Esophagus muscularis mucosa (tissue), 4 donors: ENCODE measurements around the gene HOGA1. TPM values are rescaled to one million over a fixed set of nuclear protein-coding genes. Genes with fewer than 3 reads are reported as not detected.
"Not testable (repeated sequence)": the region's sequence is repeated elsewhere in the genome, so short reads cannot be mapped to it uniquely, and the experiment has no call there.

Source experiments
- DNase-seq: peaks from one replicate; pipeline ENCODE4 v3.0.0-alpha.2; 2017; ENCODE audit errors: extremely low spot score
- H3K27ac ChIP-seq, 4 donors: fragments of 200-600 bp; sonication (generic); replicated peaks in 1 of 4; 1 replicate in 3 of 4; 2 replicates in 1 of 4; pipeline ENCODE4 v1.5.1; 2016 to 2019; ENCODE audit warnings: mild to moderate bottlenecking in 1 of 4
- H3K27me3 ChIP-seq, 4 donors: fragments of 200-600 bp; sonication (generic); one replicate each; pipeline versions ENCODE4 v1.5.1 to v1.6.0; 2016 to 2019
- H3K36me3 ChIP-seq, 4 donors: fragments of 200-600 bp; sonication (generic); one replicate each; pipeline ENCODE4 v1.5.1; 2016 to 2019
- H3K4me1 ChIP-seq, 4 donors: fragments of 200-600 bp; sonication (generic); one replicate each; pipeline ENCODE4 v1.5.1; 2016 to 2019
- H3K4me3 ChIP-seq, 4 donors: fragments of 200-600 bp; sonication (generic); 1 replicate in 2 of 4; 2 replicates in 2 of 4; pipeline ENCODE4 v1.5.1; 2016 to 2019; ENCODE audit warnings: mild to moderate bottlenecking in 4 of 4, moderate library complexity in 1 of 4
- H3K9me3 ChIP-seq, 4 donors: fragments of 200-600 bp; sonication (generic); 1 replicate in 3 of 4; 2 replicates in 1 of 4; pipeline ENCODE4 v1.5.1; 2016 to 2019
- CTCF ChIP-seq, 3 experiments: fragments of 200-600 bp in 2 of 3; fragments of 450-650 bp in 1 of 3; sonication (generic) in 2 of 3; IDR thresholded peaks; one replicate each; pipeline ENCODE4 v1.5.1; 2017 to 2019; ENCODE audit warnings: antibody characterized with exemption in 3 of 3, mild to moderate bottlenecking in 2 of 3, moderate library complexity in 1 of 3
- EP300 ChIP-seq: sonication (generic); formaldehyde crosslinking; IDR thresholded peaks from one replicate; pipeline ENCODE4 v1.6.1; 2017; ENCODE audit warnings: antibody characterized with exemption
- POLR2A ChIP-seq: fragments of 450-650 bp; IDR thresholded peaks from one replicate; pipeline ENCODE4 v1.6.1; 2017; ENCODE audit warnings: antibody characterized with exemption, moderate library complexity, mild to moderate bottlenecking, low read depth
- POLR2AphosphoS5 ChIP-seq, 2 donors: sonication (generic); formaldehyde crosslinking; IDR thresholded peaks; one replicate each; pipeline ENCODE4 v1.6.1; 2017; ENCODE audit warnings: antibody characterized with exemption in 2 of 2
- WGBS: methylation state at CpG from one replicate; pipeline ENCODE4 v1.1.5; 2018; 5-methylcytosine and 5-hydroxymethylcytosine counted together
- intact Hi-C: fragments of 100-400 bp; cut with DNase I; formaldehyde crosslinking; loops from one replicate; pipeline ENCODE4 v1.15.1; 2023
- total RNA-seq, 4 donors: library from RNA; depleted of rRNA; stranded (reverse); fragments of >200 nt; gene quantifications; one replicate each; pipeline versions ENCODE4 v1.1.0 to v1.2.1, GENCODE V29; 2016

The HOGA1 gene
- total RNA-seq, 4 donors from 2014 or later, result 0.45 to 1.5 (median 0.83) TPM

- Histone ChIP-seq H3K27me3 (no peaks in the 10 kb centered on the region), H3K4me3 (peak within 1 kb of the TSS; percentile 88 to 98 (median 92)), H3K36me3 (peaks cover 0 to 21% (median 16%) of the 10 kb centered on the region in 4 donors), H3K4me1 (peaks cover 14 to 28% (median 23%) of the 10 kb centered on the region in 4 donors), H3K9me3 (no peaks in the 10 kb centered on the region), H3K27ac (peak within 1 kb of the TSS; percentile 93 to 96 (median 94))
- DNase-seq, result peak; percentile 100
- TF ChIP-seq POLR2A, result peak; percentile 66
- peak; percentile 94 for TF ChIP-seq POLR2AphosphoS5 (IDR thresholded peaks at IDR 0.05)
- TF ChIP-seq CTCF (IDR thresholded peaks at IDR 0.05), result peak in 1 of 3 experiments; percentile 11
- no peak for TF ChIP-seq EP300
- 6% methylated on average over 20 of the region's 54 CpGs for WGBS
- intact Hi-C loops, result no loop called here
Observed at GRCh38 chr10:97640174-97640867, 56.1 kb downstream of the HOGA1 start, which contains the start of gene PI4K2A. Gene PI4K2A (plus strand): TSS chr10:97640671. CDS start chr10:97640743, 72 bp downstream.

GRCh38 chr10:97640868-97641811, 57.0 kb downstream of the HOGA1 start:
- peak overlapping the region; percentile 93 to 96 (median 94) for H3K27ac ChIP-seq
- peak overlapping the region; percentile 88 to 98 (median 92) for H3K4me3 ChIP-seq
- H3K9me3 ChIP-seq, result no peaks in the 10 kb centered on the region
- intact Hi-C loops, result no loop called here
- WGBS, result 3% methylated on average over 23 of the region's 67 CpGs
- H3K36me3 ChIP-seq, result peaks cover 0 to 24% (median 18%) of the 10 kb centered on the region in 4 donors
- DNase-seq, result no peak
- TF ChIP-seq EP300 (no peak), POLR2AphosphoS5 (IDR thresholded peaks at IDR 0.05) (peak; percentile 15 to 18)
- no peaks in the 10 kb centered on the region for H3K27me3 ChIP-seq
- H3K4me1 ChIP-seq, result peaks cover 14 to 28% (median 23%) of the 10 kb centered on the region in 4 donors

- H3K27me3 ChIP-seq, H3K4me3 ChIP-seq, intact Hi-C loops, DNase-seq, H3K9me3 ChIP-seq: not testable (repeated sequence)
- H3K4me1 ChIP-seq, result peaks cover 14 to 33% (median 25%) of the 10 kb centered on the region in 4 donors
- H3K27ac ChIP-seq, result peak overlapping the region in 2 of 4 donors; percentile 93 to 96
- WGBS, result 92% methylated on average over 13 of the region's 13 CpGs
- H3K36me3 ChIP-seq, result peaks cover 0 to 33% (median 25%) of the 10 kb centered on the region in 4 donors
Observed at GRCh38 chr10:97642471-97643159, 58.4 kb downstream of the HOGA1 start.

- no peak overlapping the region for H3K4me3 ChIP-seq
- peaks cover 0 to 33% (median 25%) of the 10 kb centered on the region in 4 donors for H3K36me3 ChIP-seq
- 93% methylated on average over 4 of the region's 4 CpGs for WGBS
- no peak for DNase-seq
- intact Hi-C loops, result no loop called here
- TF ChIP-seq EP300, result no peak
- no peak for TF ChIP-seq CTCF (IDR thresholded peaks at IDR 0.05)
- TF ChIP-seq POLR2AphosphoS5 (IDR thresholded peaks at IDR 0.05), result no peak
- no peak for TF ChIP-seq POLR2A
- H3K9me3 ChIP-seq, result no peaks in the 10 kb centered on the region
- H3K27me3 ChIP-seq, result no peaks in the 10 kb centered on the region
- H3K27ac ChIP-seq, result no peak overlapping the region
- H3K4me1 ChIP-seq, result peaks cover 14 to 38% (median 31%) of the 10 kb centered on the region in 4 donors
Observed at GRCh38 chr10:97643441-97643985, 59.3 kb downstream of the HOGA1 start.

- H3K9me3 ChIP-seq, result no peaks in the 10 kb centered on the region
- peaks cover 0 to 33% (median 25%) of the 10 kb centered on the region in 4 donors for H3K36me3 ChIP-seq
- no peak for TF ChIP-seq EP300
- TF ChIP-seq CTCF (IDR thresholded peaks at IDR 0.05), result no peak
- H3K4me1 ChIP-seq, result peaks cover 14 to 51% (median 44%) of the 10 kb centered on the region in 4 donors
- no peaks in the 10 kb centered on the region for H3K27me3 ChIP-seq
- intact Hi-C loops, result no loop called here
- no peak overlapping the region for H3K27ac ChIP-seq
- no peak for DNase-seq
- 92% methylated on average over 4 of the region's 4 CpGs for WGBS
- H3K4me3 ChIP-seq, result no peak overlapping the region
Observed at GRCh38 chr10:97644936-97645335, 60.7 kb downstream of the HOGA1 start.
